Muscle of leg (tissue), 11 donors: Measurements from ENCODE around the gene CAPZA2. TPM values are rescaled to one million over a fixed set of nuclear protein-coding genes. Genes with fewer than 3 reads are reported as not detected.

Experiments
- DNase-seq: peaks from one replicate; pipeline ENCODE4 v3.0.0; 2013
- H3K27ac ChIP-seq: one replicate; pipeline ENCODE4 v1.5.1; 2013; ENCODE audit warnings: mild to moderate bottlenecking, low read length, control low read depth
- H3K27me3 ChIP-seq: one replicate; pipeline ENCODE4 v1.6.1; 2013; ENCODE audit warnings: low read length; ENCODE audit not compliant: control insufficient read depth, insufficient read depth
- H3K36me3 ChIP-seq: one replicate; pipeline ENCODE4 v1.6.1; 2013; ENCODE audit warnings: low read length; ENCODE audit not compliant: control insufficient read depth, insufficient read depth
- H3K4me1 ChIP-seq: one replicate; pipeline ENCODE4 v1.6.1; 2013; ENCODE audit warnings: low read length; ENCODE audit not compliant: control insufficient read depth, insufficient read depth
- H3K4me3 ChIP-seq: one replicate; pipeline ENCODE4 v1.5.1; 2013; ENCODE audit warnings: low read length, control low read depth
- H3K9me3 ChIP-seq: replicated peaks from 2 replicates; pipeline ENCODE4 v1.6.1; 2013; ENCODE audit warnings: low read depth, low read length; ENCODE audit not compliant: control insufficient read depth
- WGBS: methylation state at CpG from one replicate; pipeline ENCODE4 v1.1.5; 2013; ENCODE audit warnings: missing lambda C conversion rate; ENCODE audit not compliant: insufficient coverage; 5-methylcytosine and 5-hydroxymethylcytosine counted together
- polyA plus RNA-seq, 8 donors: library from polyadenylated mRNA; unstranded; fragments of 120-200 nt; gene quantifications; one replicate each; pipeline versions ENCODE4 v1.2.1 to v1.2.3, GENCODE V29; 2013; ENCODE audit warnings: inconsistent platforms in 1 of 8, low replicate concordance in 1 of 8; ENCODE audit not compliant: insufficient read length in 8 of 8, insufficient read depth in 1 of 8
- total RNA-seq: library from RNA; stranded (reverse); fragments of 120-200 nt; gene quantifications from one replicate; pipeline ENCODE4 v1.2.4, GENCODE V29; 2013

Gene CAPZA2
- total and polyA plus RNA-seq, 9 donors = 151 to 244 (median 184) TPM

- WGBS = 83% methylated on average over 1 of the region's 1 CpG
- DNase-seq = no peak
- Histone ChIP-seq H3K4me1 (no peaks in the 10 kb centered on the region), H3K27me3 (no peaks in the 10 kb centered on the region), H3K36me3 (no peaks in the 10 kb centered on the region), H3K9me3 (no peaks in the 10 kb centered on the region), H3K4me3 (no peak overlapping the region), H3K27ac (no peak overlapping the region)
These were observed 8.3 kb upstream of the CAPZA2 start for GRCh38 chr7:116854132-116854531.

GRCh38 chr7:116857052-116857451, 5.3 kb upstream of the CAPZA2 start:
- Histone ChIP-seq H3K27me3 (no peaks in the 10 kb centered on the region), H3K27ac (no peak overlapping the region), H3K9me3 (no peaks in the 10 kb centered on the region), H3K4me3 (no peak overlapping the region), H3K36me3 (no peaks in the 10 kb centered on the region), H3K4me1 (peaks cover 3% of the 10 kb centered on the region)
- no CpG with 5 or more reads among the region's 2 CpGs for WGBS
- DNase-seq = no peak

GRCh38 chr7:116859323-116859722, 3.1 kb upstream of the CAPZA2 start:
- no peak for DNase-seq

GRCh38 chr7:116861717-116862116, 670 bp upstream of the CAPZA2 start:
- no peak for DNase-seq
- Histone ChIP-seq H3K4me3 (no peak overlapping the region), H3K27ac (peak overlapping the region; percentile 37), H3K4me1 (peaks cover 8% of the 10 kb centered on the region), H3K36me3 (no peaks in the 10 kb centered on the region), H3K9me3 (no peaks in the 10 kb centered on the region), H3K27me3 (no peaks in the 10 kb centered on the region)
- WGBS = 100% methylated on average over 1 of the region's 4 CpGs

More at GRCh38 chr7:116859323-116859722, 3.1 kb upstream of the CAPZA2 start:
- H3K4me3 ChIP-seq = no peak overlapping the region
- H3K36me3 ChIP-seq = no peaks in the 10 kb centered on the region
- peaks cover 6% of the 10 kb centered on the region for H3K4me1 ChIP-seq
- no peaks in the 10 kb centered on the region for H3K9me3 ChIP-seq
- no CpG with 5 or more reads among the region's 1 CpG for WGBS
- no peaks in the 10 kb centered on the region for H3K27me3 ChIP-seq
- no peak overlapping the region for H3K27ac ChIP-seq

GRCh38 chr7:116862951-116863670, 724 bp downstream of the CAPZA2 start:
- no peaks in the 10 kb centered on the region for H3K36me3 ChIP-seq
- peak overlapping the region; percentile 73 for H3K4me3 ChIP-seq
- peak; percentile 63 for DNase-seq
- WGBS = 0% methylated on average over 11 of the region's 33 CpGs
- H3K27me3 ChIP-seq = no peaks in the 10 kb centered on the region
- no peaks in the 10 kb centered on the region for H3K9me3 ChIP-seq
- peaks cover 8% of the 10 kb centered on the region for H3K4me1 ChIP-seq
- peak overlapping the region; percentile 97 for H3K27ac ChIP-seq

GRCh38 chr7:116863936-116864500, 1.6 kb downstream of the CAPZA2 start:
- H3K4me3 ChIP-seq = peak overlapping the region; percentile 73
- no peaks in the 10 kb centered on the region for H3K9me3 ChIP-seq
- WGBS = 27% methylated on average over 3 of the region's 9 CpGs
- no peak for DNase-seq
- no peaks in the 10 kb centered on the region for H3K27me3 ChIP-seq
- H3K4me1 ChIP-seq = peaks cover 8% of the 10 kb centered on the region
- H3K36me3 ChIP-seq = no peaks in the 10 kb centered on the region
- H3K27ac ChIP-seq = peak overlapping the region; percentile 97

GRCh38 chr7:116871061-116871700, 8.8 kb downstream of the CAPZA2 start:
- no peaks in the 10 kb centered on the region for H3K27me3 ChIP-seq
- no peak overlapping the region for H3K27ac ChIP-seq
- DNase-seq = no peak
- no peak overlapping the region for H3K4me3 ChIP-seq
- 90% methylated on average over 4 of the region's 6 CpGs for WGBS
- H3K9me3 ChIP-seq = no peaks in the 10 kb centered on the region
- no peaks in the 10 kb centered on the region for H3K4me1 ChIP-seq
- H3K36me3 ChIP-seq = peaks cover 2% of the 10 kb centered on the region

- WGBS = no CpG with 5 or more reads among the region's 1 CpG
- Histone ChIP-seq H3K36me3 (peaks cover 7% of the 10 kb centered on the region), H3K9me3 (no peaks in the 10 kb centered on the region), H3K27ac (no peak overlapping the region), H3K4me1 (peaks cover 3% of the 10 kb centered on the region), H3K27me3 (no peaks in the 10 kb centered on the region), H3K4me3 (no peak overlapping the region)
- no peak for DNase-seq
These were observed 9.6 kb downstream of the CAPZA2 start for GRCh38 chr7:116872026-116872425.

GRCh38 chr7:116873619-116874018, 11.2 kb downstream of the CAPZA2 start:
- H3K36me3 ChIP-seq = peaks cover 7% of the 10 kb centered on the region
- no peak for DNase-seq
- no peaks in the 10 kb centered on the region for H3K27me3 ChIP-seq
- WGBS = no CpG with 5 or more reads among the region's 1 CpG
- no peak overlapping the region for H3K27ac ChIP-seq
- H3K4me1 ChIP-seq = peaks cover 3% of the 10 kb centered on the region
- no peak overlapping the region for H3K4me3 ChIP-seq
- H3K9me3 ChIP-seq = no peaks in the 10 kb centered on the region

- Histone ChIP-seq H3K27me3 (no peaks in the 10 kb centered on the region), H3K4me3 (no peak overlapping the region), H3K36me3 (peaks cover 7% of the 10 kb centered on the region), H3K27ac (no peak overlapping the region), H3K9me3 (no peaks in the 10 kb centered on the region), H3K4me1 (peaks cover 3% of the 10 kb centered on the region)
- no peak for DNase-seq
- 70% methylated on average over 6 of the region's 8 CpGs for WGBS
These were observed 14.5 kb downstream of the CAPZA2 start for GRCh38 chr7:116876664-116877442.
